ENCODE results near the gene DLL4.

GRCh38 chr15:40909662-40910630, 19.2 kb upstream of the DLL4 start:
- TF ChIP-seq CTCF (IDR thresholded peaks at IDR 0.05), result no peak
- TF ChIP-seq POLR2A (IDR thresholded peaks at IDR 0.05), result no peak

Measured in ovary (tissue), 3 donors.